DND-41 (cell line): ENCODE data around the gene SNAPC3.
"Not testable (repeated sequence)": the region's sequence is repeated elsewhere in the genome, so short reads cannot be mapped to it uniquely, and the experiment has no call there.

Experiments
- CTCF ChIP-seq: IDR thresholded peaks from 2 replicates; pipeline ENCODE4 v1.5.1; 2012; ENCODE audit warnings: borderline replicate concordance, low read length, moderate library complexity, mild to moderate bottlenecking; ENCODE audit not compliant: poor library complexity, severe bottlenecking; ENCODE audit errors: extremely low read depth
- EZH2 ChIP-seq: IDR thresholded peaks from 3 replicates; pipeline ENCODE4 v1.6.1; 2012; ENCODE audit warnings: borderline replicate concordance, low read depth, mild to moderate bottlenecking, moderate library complexity, low read length, inconsistent platforms; ENCODE audit not compliant: severe bottlenecking

DNA sequence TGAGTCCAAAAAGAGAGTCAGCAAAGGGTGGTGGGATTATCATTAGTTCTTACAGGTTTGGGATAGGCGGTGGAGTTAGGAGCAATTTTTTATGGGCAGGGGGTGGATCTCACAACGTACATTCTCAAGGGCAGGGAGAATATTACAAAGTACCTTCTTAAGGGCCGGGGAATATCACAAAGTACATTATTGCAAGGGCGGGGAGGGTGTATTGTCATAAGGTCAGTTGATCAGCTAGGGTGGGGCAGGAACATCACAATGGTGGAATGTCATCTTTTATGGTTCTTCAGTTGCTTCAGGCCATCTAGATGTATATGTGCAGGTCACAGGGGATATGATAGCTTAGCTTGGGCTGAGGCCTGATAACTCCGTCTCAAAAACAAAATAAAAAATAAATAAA, 42.8 kb upstream of the SNAPC3 start:
- not testable (repeated sequence) for TF ChIP-seq CTCF, EZH2
